Measurements from ENCODE around the gene BIRC2. TPM values are rescaled to one million over a fixed set of nuclear protein-coding genes. Genes with fewer than 3 reads are reported as not detected.

The BIRC2 gene
- total RNA-seq, 1 donor from 2014 or later: 44.8 TPM

GRCh38 chr11:102391549-102392237, 44.7 kb downstream of the BIRC2 start:
- Mint-ChIP-seq H3K36me3 (ENCODE audit: unreplicated experiment) (no peaks in the 10 kb centered on the region), H3K27ac (ENCODE audit: unreplicated experiment) (no peak overlapping the region), H3K4me3 (ENCODE audit: unreplicated experiment) (no peak overlapping the region), H3K4me1 (ENCODE audit: low read depth, unreplicated experiment) (no peaks in the 10 kb centered on the region), H3K27me3 (ENCODE audit: unreplicated experiment) (no peaks in the 10 kb centered on the region), H3K9me3 (ENCODE audit: unreplicated experiment) (no peaks in the 10 kb centered on the region)
- no peak for TF ChIP-seq CTCF (IDR thresholded peaks at IDR 0.05; ENCODE audit: partially characterized antibody, unreplicated experiment)
- DNase-seq: no peak

GRCh38 chr11:102393272-102393730, 46.3 kb downstream of the BIRC2 start:
- no peak overlapping the region for H3K27ac Mint-ChIP-seq (ENCODE audit: unreplicated experiment)
- H3K9me3 Mint-ChIP-seq (ENCODE audit: unreplicated experiment): no peaks in the 10 kb centered on the region
- H3K36me3 Mint-ChIP-seq (ENCODE audit: unreplicated experiment): no peaks in the 10 kb centered on the region
- H3K4me1 Mint-ChIP-seq (ENCODE audit: low read depth, unreplicated experiment): no peaks in the 10 kb centered on the region
- no peak for DNase-seq
- no peak overlapping the region for H3K4me3 Mint-ChIP-seq (ENCODE audit: unreplicated experiment)
- TF ChIP-seq CTCF (IDR thresholded peaks at IDR 0.05; ENCODE audit: partially characterized antibody, unreplicated experiment): no peak
- H3K27me3 Mint-ChIP-seq (ENCODE audit: unreplicated experiment): no peaks in the 10 kb centered on the region

GRCh38 chr11:102395720-102396393, 48.8 kb downstream of the BIRC2 start:
- Mint-ChIP-seq H3K27ac (ENCODE audit: unreplicated experiment) (no peak overlapping the region), H3K4me3 (ENCODE audit: unreplicated experiment) (no peak overlapping the region), H3K27me3 (ENCODE audit: unreplicated experiment) (peaks cover 3% of the 10 kb centered on the region), H3K4me1 (ENCODE audit: low read depth, unreplicated experiment) (no peaks in the 10 kb centered on the region), H3K36me3 (ENCODE audit: unreplicated experiment) (no peaks in the 10 kb centered on the region), H3K9me3 (ENCODE audit: unreplicated experiment) (no peaks in the 10 kb centered on the region)
- DNase-seq: no peak
- no peak for TF ChIP-seq CTCF (IDR thresholded peaks at IDR 0.05; ENCODE audit: partially characterized antibody, unreplicated experiment)

GRCh38 chr11:102396708-102397563, 49.9 kb downstream of the BIRC2 start:
- Mint-ChIP-seq H3K36me3 (ENCODE audit: unreplicated experiment) (no peaks in the 10 kb centered on the region), H3K9me3 (ENCODE audit: unreplicated experiment) (no peaks in the 10 kb centered on the region), H3K27me3 (ENCODE audit: unreplicated experiment) (peaks cover 3% of the 10 kb centered on the region), H3K4me1 (ENCODE audit: low read depth, unreplicated experiment) (no peaks in the 10 kb centered on the region), H3K27ac (ENCODE audit: unreplicated experiment) (no peak overlapping the region), H3K4me3 (ENCODE audit: unreplicated experiment) (no peak overlapping the region)
- TF ChIP-seq CTCF (IDR thresholded peaks at IDR 0.05; ENCODE audit: partially characterized antibody, unreplicated experiment): no peak
- no peak for DNase-seq
